ENCODE measurements around the gene STK10.

STK10 gene

DNA sequence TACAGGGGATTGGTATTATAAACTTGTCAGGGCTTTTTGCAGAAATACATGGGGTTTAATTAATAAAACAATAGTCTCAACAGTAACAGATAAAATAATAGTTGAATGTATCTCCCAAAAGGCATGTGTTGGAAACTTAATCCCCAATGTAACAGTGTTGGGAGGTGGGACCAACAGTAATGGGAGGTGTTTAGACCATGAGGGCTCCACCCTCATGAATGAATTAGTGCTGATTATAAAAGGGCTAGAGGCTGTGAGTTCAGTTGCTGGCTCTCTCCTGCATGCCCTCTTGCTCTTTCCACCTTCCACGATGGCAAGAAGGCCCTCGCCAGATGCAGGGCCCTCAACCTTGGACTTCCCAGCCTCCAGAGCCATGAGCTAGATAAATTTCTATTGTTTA, 56.3 kb downstream of the STK10 start:
- H3K4me1 ChIP-seq (ENCODE audit: low read length): no peaks in the 10 kb centered on the region
- H3K9me3 ChIP-seq (ENCODE audit: insufficient read depth, low read length): no peaks in the 10 kb centered on the region
- no peak overlapping the region for H3K4me3 ChIP-seq (ENCODE audit: low read length)
- H3K9ac ChIP-seq (ENCODE audit: low read length): no peak overlapping the region
- peaks cover 56% of the 10 kb centered on the region for H3K79me2 ChIP-seq (ENCODE audit: low read length)
- peaks cover 38% of the 10 kb centered on the region for H3K36me3 ChIP-seq (replicated peaks; ENCODE audit: low read depth, low read length)
- H2AFZ ChIP-seq (ENCODE audit: low read depth, low read length): no peak overlapping the region
- no peaks in the 10 kb centered on the region for H3K27me3 ChIP-seq (ENCODE audit: low read depth, low read length)
- no peak overlapping the region for H3K4me2 ChIP-seq (ENCODE audit: low read length)
- TF ChIP-seq, protein P1, sequence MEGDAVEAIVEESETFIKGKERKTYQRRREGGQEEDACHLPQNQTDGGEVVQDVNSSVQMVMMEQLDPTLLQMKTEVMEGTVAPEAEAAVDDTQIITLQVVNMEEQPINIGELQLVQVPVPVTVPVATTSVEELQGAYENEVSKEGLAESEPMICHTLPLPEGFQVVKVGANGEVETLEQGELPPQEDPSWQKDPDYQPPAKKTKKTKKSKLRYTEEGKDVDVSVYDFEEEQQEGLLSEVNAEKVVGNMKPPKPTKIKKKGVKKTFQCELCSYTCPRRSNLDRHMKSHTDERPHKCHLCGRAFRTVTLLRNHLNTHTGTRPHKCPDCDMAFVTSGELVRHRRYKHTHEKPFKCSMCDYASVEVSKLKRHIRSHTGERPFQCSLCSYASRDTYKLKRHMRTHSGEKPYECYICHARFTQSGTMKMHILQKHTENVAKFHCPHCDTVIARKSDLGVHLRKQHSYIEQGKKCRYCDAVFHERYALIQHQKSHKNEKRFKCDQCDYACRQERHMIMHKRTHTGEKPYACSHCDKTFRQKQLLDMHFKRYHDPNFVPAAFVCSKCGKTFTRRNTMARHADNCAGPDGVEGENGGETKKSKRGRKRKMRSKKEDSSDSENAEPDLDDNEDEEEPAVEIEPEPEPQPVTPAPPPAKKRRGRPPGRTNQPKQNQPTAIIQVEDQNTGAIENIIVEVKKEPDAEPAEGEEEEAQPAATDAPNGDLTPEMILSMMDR (IDR thresholded peaks at IDR 0.05; ENCODE audit: low read depth, low read length): no peak
- no peak for TF ChIP-seq EZH2phosphoT487 (IDR thresholded peaks at IDR 0.05; ENCODE audit: low read depth)
- H4K20me1 ChIP-seq (ENCODE audit: insufficient read depth, low read length): peaks cover 29% of the 10 kb centered on the region
- no peak overlapping the region for H3K27ac ChIP-seq (ENCODE audit: low read length)

DNA sequence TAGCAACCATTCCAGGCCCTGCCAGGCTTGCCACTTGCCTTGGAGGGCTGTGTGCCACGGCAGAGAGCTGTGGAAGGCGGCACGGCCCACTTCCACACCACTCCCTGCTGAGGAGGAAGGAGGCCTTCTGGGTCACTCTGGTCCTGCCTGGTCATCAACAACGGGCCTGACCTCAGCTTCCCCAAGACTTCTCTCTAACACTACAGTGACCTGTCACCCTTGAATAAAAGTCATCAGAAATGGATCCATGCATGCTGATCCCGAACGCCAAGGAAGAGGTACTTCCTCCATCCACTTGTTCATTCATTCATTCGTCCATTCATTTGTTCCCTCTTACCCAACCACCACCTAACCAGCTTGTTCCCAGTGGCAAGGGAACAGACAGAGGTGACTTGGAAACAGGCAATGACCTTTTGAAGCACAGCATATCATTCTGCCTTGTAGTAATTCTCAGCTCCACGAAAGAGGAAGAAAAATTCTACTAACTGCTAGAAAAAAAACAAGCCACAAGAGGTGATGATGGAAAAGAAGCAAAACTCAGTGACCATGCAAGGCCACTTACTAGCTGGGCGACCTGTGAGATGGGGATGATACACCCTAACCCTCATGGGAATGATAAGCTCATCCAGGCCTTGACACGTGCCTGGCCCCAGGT, 58.6 kb downstream of the STK10 start:
- H3K4me3 ChIP-seq (ENCODE audit: low read length): no peak overlapping the region
- no peak overlapping the region for H2AFZ ChIP-seq (ENCODE audit: low read depth, low read length)
- no peak overlapping the region for H3K4me2 ChIP-seq (ENCODE audit: low read length)
- no peaks in the 10 kb centered on the region for H3K27me3 ChIP-seq (ENCODE audit: low read depth, low read length)
- H4K20me1 ChIP-seq (ENCODE audit: insufficient read depth, low read length): peaks cover 29% of the 10 kb centered on the region
- H3K79me2 ChIP-seq (ENCODE audit: low read length): peaks cover 43% of the 10 kb centered on the region
- TF ChIP-seq, protein P1 (IDR thresholded peaks at IDR 0.05; ENCODE audit: low read depth, low read length): no peak
- TF ChIP-seq EZH2phosphoT487 (IDR thresholded peaks at IDR 0.05; ENCODE audit: low read depth): no peak
- no peaks in the 10 kb centered on the region for H3K9me3 ChIP-seq (ENCODE audit: insufficient read depth, low read length)
- no peak overlapping the region for H3K27ac ChIP-seq (ENCODE audit: low read length)
- H3K9ac ChIP-seq (ENCODE audit: low read length): no peak overlapping the region
- H3K4me1 ChIP-seq (ENCODE audit: low read length): no peaks in the 10 kb centered on the region
- H3K36me3 ChIP-seq (replicated peaks; ENCODE audit: low read depth, low read length): peaks cover 48% of the 10 kb centered on the region

DNA sequence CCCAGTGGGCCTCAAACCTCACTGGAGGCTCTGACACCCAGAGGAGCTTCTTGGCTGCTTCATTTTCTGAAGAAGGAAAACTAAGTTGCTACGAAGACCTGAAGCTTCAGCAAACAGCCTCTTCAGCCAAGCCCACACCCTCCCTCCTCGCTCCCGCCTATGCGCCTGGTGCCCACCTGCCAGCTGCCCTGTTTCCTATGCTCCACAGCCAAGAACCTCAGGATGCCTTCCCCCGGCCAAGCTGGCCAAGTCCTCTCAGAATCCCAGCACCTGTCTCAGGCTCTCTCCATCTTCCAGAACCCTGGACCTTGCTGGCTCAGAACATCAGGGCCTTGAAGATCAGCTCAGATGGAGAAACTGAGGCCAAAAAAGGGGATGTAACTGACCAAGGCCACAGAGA, 60.4 kb downstream of the STK10 start:
- H2AFZ ChIP-seq (ENCODE audit: low read depth, low read length): no peak overlapping the region
- no peaks in the 10 kb centered on the region for H3K9me3 ChIP-seq (ENCODE audit: insufficient read depth, low read length)
- H3K4me3 ChIP-seq (ENCODE audit: low read length): no peak overlapping the region
- H3K36me3 ChIP-seq (replicated peaks; ENCODE audit: low read depth, low read length): peaks cover 40% of the 10 kb centered on the region
- H3K9ac ChIP-seq (ENCODE audit: low read length): no peak overlapping the region
- TF ChIP-seq, protein P1 (IDR thresholded peaks at IDR 0.05; ENCODE audit: low read depth, low read length): no peak
- no peak for TF ChIP-seq EZH2phosphoT487 (IDR thresholded peaks at IDR 0.05; ENCODE audit: low read depth)
- peaks cover 21% of the 10 kb centered on the region for H4K20me1 ChIP-seq (ENCODE audit: insufficient read depth, low read length)
- H3K27me3 ChIP-seq (ENCODE audit: low read depth, low read length): no peaks in the 10 kb centered on the region
- H3K79me2 ChIP-seq (ENCODE audit: low read length): peaks cover 24% of the 10 kb centered on the region
- H3K27ac ChIP-seq (ENCODE audit: low read length): no peak overlapping the region
- H3K4me1 ChIP-seq (ENCODE audit: low read length): no peaks in the 10 kb centered on the region
- H3K4me2 ChIP-seq (ENCODE audit: low read length): no peak overlapping the region

DNA sequence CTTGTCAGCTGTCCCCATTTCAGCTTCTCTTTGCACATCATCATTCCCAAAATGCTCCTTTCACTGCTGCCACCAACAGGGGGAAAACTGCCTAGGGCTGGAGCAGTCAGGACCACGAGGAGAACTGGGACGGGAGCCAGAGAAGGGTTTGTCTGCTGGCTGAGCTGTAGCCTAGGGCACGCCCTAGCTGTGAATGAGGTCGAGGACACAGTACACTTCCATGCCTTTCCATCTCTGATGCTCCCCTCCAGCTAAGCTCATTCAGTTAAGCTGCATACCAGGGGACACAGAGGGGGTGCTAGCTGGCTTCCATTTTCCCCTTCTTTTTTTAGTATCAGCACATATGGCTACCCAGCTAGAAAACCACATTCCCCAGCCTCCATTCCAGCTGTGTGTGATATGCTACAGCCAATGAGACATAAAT, 64.7 kb downstream of the STK10 start:
- Histone ChIP-seq H3K4me3 (ENCODE audit: low read length) (no peak overlapping the region), H3K4me1 (ENCODE audit: low read length) (no peaks in the 10 kb centered on the region), H3K9ac (ENCODE audit: low read length) (no peak overlapping the region), H3K27ac (ENCODE audit: low read length) (no peak overlapping the region), H3K9me3 (ENCODE audit: insufficient read depth, low read length) (no peaks in the 10 kb centered on the region), H3K79me2 (ENCODE audit: low read length) (no peaks in the 10 kb centered on the region; the same call in 1 of the 2 replicates), H3K4me2 (ENCODE audit: low read length) (no peak overlapping the region), H3K27me3 (ENCODE audit: low read depth, low read length) (no peaks in the 10 kb centered on the region), H4K20me1 (ENCODE audit: insufficient read depth, low read length) (no peaks in the 10 kb centered on the region; the same call in 1 of the 2 replicates), H2AFZ (ENCODE audit: low read depth, low read length) (no peak overlapping the region), H3K36me3 (replicated peaks; ENCODE audit: low read depth, low read length) (peaks cover 31% of the 10 kb centered on the region)
- TF ChIP-seq, protein P1 (IDR thresholded peaks at IDR 0.05; ENCODE audit: low read depth, low read length): no peak
- TF ChIP-seq EZH2phosphoT487 (IDR thresholded peaks at IDR 0.05; ENCODE audit: low read depth): no peak

All from OCI-LY3 (cell line).